Neural cell (in vitro differentiated cells): ENCODE data around the gene QPCTL. TPM values are rescaled to one million over a fixed set of nuclear protein-coding genes. Genes with fewer than 3 reads are reported as not detected.
"Not testable (repeated sequence)": the region's sequence is repeated elsewhere in the genome, so short reads cannot be mapped to it uniquely, and the experiment has no call there.

ENCODE experiments used
- H2AFZ ChIP-seq: fragments of 200-600, 300-800 bp; sonication (generic), shearing (Covaris generic); 2 replicates; pipeline ENCODE4 v1.6.0; 2014; ENCODE audit warnings: low read depth, mild to moderate bottlenecking, antibody characterized with exemption, low read length, moderate library complexity
- H3F3A ChIP-seq: fragments of 200-600 bp; shearing (Covaris generic); 2 replicates; pipeline ENCODE4 v1.6.1; 2016; ENCODE audit warnings: mild to moderate bottlenecking, moderate library complexity, mixed read lengths, antibody characterized with exemption, low read length; ENCODE audit not compliant: insufficient read depth, poor library complexity, severe bottlenecking
- H3K27ac ChIP-seq: fragments of 200-600, 300-800 bp; sonication (generic), shearing (Covaris generic); 2 replicates; pipeline ENCODE4 v1.5.1; 2014; ENCODE audit warnings: mild to moderate bottlenecking, low read length, moderate library complexity
- H3K27me3 ChIP-seq: fragments of 300-800, 200-600 bp; sonication (generic), shearing (Covaris generic); 2 replicates; pipeline ENCODE4 v1.6.0; 2014; ENCODE audit warnings: mild to moderate bottlenecking, low read depth, low read length, moderate library complexity; ENCODE audit not compliant: insufficient read depth
- H3K36me3 ChIP-seq: fragments of 300-800, 200-600 bp; sonication (generic), shearing (Covaris generic); 2 replicates; pipeline ENCODE4 v1.5.1; 2014; ENCODE audit warnings: mild to moderate bottlenecking, antibody characterized with exemption, low read length, moderate library complexity; ENCODE audit not compliant: insufficient read depth
- H3K4me2 ChIP-seq: fragments of 300-800, 200-600 bp; sonication (generic), shearing (Covaris generic); 2 replicates; pipeline ENCODE4 v1.6.0; 2014; ENCODE audit warnings: mild to moderate bottlenecking, low read length
- H3K4me3 ChIP-seq: fragments of 300-800, 200-600 bp; sonication (generic), shearing (Covaris generic); 2 replicates; pipeline ENCODE4 v1.5.1; 2014; ENCODE audit warnings: mild to moderate bottlenecking, low read length, moderate library complexity
- H3K79me2 ChIP-seq: fragments of 200-600 bp; shearing (Covaris generic); replicated peaks from 2 replicates; pipeline ENCODE4 v1.6.0; 2014; ENCODE audit warnings: mild to moderate bottlenecking, low read length, moderate library complexity; ENCODE audit not compliant: insufficient read depth
- H3K9ac ChIP-seq: fragments of 300-800, 200-600 bp; sonication (generic), shearing (Covaris generic); 2 replicates; pipeline ENCODE4 v1.6.1; 2016; ENCODE audit warnings: mild to moderate bottlenecking, low read length, mixed read lengths
- H3K9me2 ChIP-seq: fragments of 200-600 bp; shearing (Covaris generic); 2 replicates; pipeline ENCODE4 v1.6.1; 2016; ENCODE audit warnings: mild to moderate bottlenecking, low read length, mixed read lengths; ENCODE audit not compliant: insufficient read depth
- H3K9me3 ChIP-seq: fragments of 200-600, 300-800 bp; sonication (generic), shearing (Covaris generic); 2 replicates; pipeline ENCODE4 v1.6.1; 2016; ENCODE audit warnings: mild to moderate bottlenecking, mixed run types, low read length, moderate library complexity, mixed read lengths
- H4K20me1 ChIP-seq: fragments of 200-600 bp; shearing (Covaris generic); 2 replicates; pipeline ENCODE4 v1.6.1; 2016; ENCODE audit warnings: mild to moderate bottlenecking, mixed run types; ENCODE audit not compliant: insufficient read depth
- CTCF ChIP-seq: fragments of 450-650 bp; IDR thresholded peaks from 2 replicates; pipeline ENCODE4 v1.5.1; 2014; ENCODE audit warnings: antibody characterized with exemption, mild to moderate bottlenecking, moderate library complexity; ENCODE audit not compliant: poor library complexity, severe bottlenecking
- EP300 ChIP-seq: fragments of 450-650 bp; conservative IDR thresholded peaks from 2 replicates; pipeline ENCODE4 v1.6.1; 2014; ENCODE audit warnings: antibody characterized with exemption, mild to moderate bottlenecking, moderate library complexity; ENCODE audit not compliant: poor library complexity, severe bottlenecking
- EZH2 ChIP-seq: fragments of 200-600, 300-800 bp; shearing (Covaris generic), sonication (generic); IDR thresholded peaks from 2 replicates; pipeline ENCODE4 v1.6.1; 2014; ENCODE audit warnings: antibody characterized with exemption, low read length, borderline replicate concordance, mild to moderate bottlenecking; ENCODE audit not compliant: insufficient read depth, poor library complexity, severe bottlenecking
- MXI1 ChIP-seq: fragments of 450-650 bp; conservative IDR thresholded peaks from 2 replicates; pipeline ENCODE4 v1.6.1; 2014; ENCODE audit warnings: antibody characterized with exemption, mild to moderate bottlenecking; ENCODE audit not compliant: poor library complexity, severe bottlenecking
- POLR2AphosphoS5 ChIP-seq: IDR thresholded peaks from 2 replicates; pipeline ENCODE4 v1.6.1; 2012
- RAD21 ChIP-seq: fragments of 450-650 bp; conservative IDR thresholded peaks from 2 replicates; pipeline ENCODE4 v1.6.1; 2014; ENCODE audit warnings: antibody characterized with exemption, mild to moderate bottlenecking, moderate library complexity
- REST ChIP-seq: IDR thresholded peaks from 2 replicates; pipeline ENCODE4 v1.6.1; 2012; ENCODE audit warnings: borderline replicate concordance
- SMC3 ChIP-seq: fragments of 450-650 bp; conservative IDR thresholded peaks from 2 replicates; pipeline ENCODE4 v1.6.1; 2014; ENCODE audit warnings: antibody characterized with exemption, mild to moderate bottlenecking, moderate library complexity; ENCODE audit not compliant: poor library complexity
- TAF1 ChIP-seq: IDR thresholded peaks from 2 replicates; pipeline ENCODE4 v1.6.1; 2012; ENCODE audit warnings: low read depth
- polyA plus RNA-seq: library from polyadenylated mRNA; depleted of rRNA; stranded (reverse); fragments of >200 nt; gene quantifications from 2 replicates; pipeline ENCODE4 v1.2.3, GENCODE V29; 2014

Gene QPCTL
- polyA plus RNA-seq, 1 donor from 2014 or later, result 6.8 TPM

- Histone ChIP-seq H2AFZ (peak overlapping the region; percentile 36), H3K36me3 (no peaks in the 10 kb centered on the region), H3K79me2 (peaks cover 37% of the 10 kb centered on the region), H3K9ac (peak overlapping the region; percentile 99), H3K27me3 (no peaks in the 10 kb centered on the region), H3K9me3 (no peaks in the 10 kb centered on the region), H3K27ac (peak overlapping the region; percentile 99), H4K20me1 (no peaks in the 10 kb centered on the region), H3K4me3 (peak overlapping the region; percentile 83), H3F3A (no peaks in the 10 kb centered on the region), H3K4me2 (peak overlapping the region; percentile 57), H3K9me2 (no peaks in the 10 kb centered on the region)
- no peak for TF ChIP-seq SMC3
- TF ChIP-seq REST, result no peak
- no peak for TF ChIP-seq TAF1
- TF ChIP-seq EP300, result no peak
- TF ChIP-seq POLR2AphosphoS5, result no peak
- no peak for TF ChIP-seq RAD21
- TF ChIP-seq EZH2, result no peak
- no peak for TF ChIP-seq CTCF
- no peak for TF ChIP-seq MXI1
These were observed 25.7 kb downstream of the QPCTL start for GRCh38 chr19:45717983-45718650.

- not testable (repeated sequence) for H3K4me3 ChIP-seq, H3K9ac ChIP-seq, H4K20me1 ChIP-seq, H3K9me2 ChIP-seq, H3K4me2 ChIP-seq, H2AFZ ChIP-seq, H3K27me3 ChIP-seq, H3K27ac ChIP-seq, H3F3A ChIP-seq, H3K9me3 ChIP-seq, H3K36me3 ChIP-seq
- H3K79me2 ChIP-seq, result peaks cover 33% of the 10 kb centered on the region
These were observed 27.6 kb downstream of the QPCTL start for GRCh38 chr19:45720065-45720464.

GRCh38 chr19:45728683-45729082 is 36.2 kb downstream of the QPCTL start:
- H3K9me3 ChIP-seq, H3K4me3 ChIP-seq: not testable (repeated sequence)
- H3K79me2 ChIP-seq, result peaks cover 26% of the 10 kb centered on the region

More at GRCh38 chr19:45728683-45729082, 36.2 kb downstream of the QPCTL start:
- H4K20me1 ChIP-seq, H3K36me3 ChIP-seq, H3K4me2 ChIP-seq, H3K27me3 ChIP-seq, H3K9ac ChIP-seq, H3K9me2 ChIP-seq, H3K27ac ChIP-seq, H3F3A ChIP-seq, H2AFZ ChIP-seq: not testable (repeated sequence)
